Umbilical cord (tissue), 2 donors: ENCODE measurements around the gene CWC22. TPM values are rescaled to one million over a fixed set of nuclear protein-coding genes. Genes with fewer than 3 reads are reported as not detected.

Source experiments
- DNase-seq: peaks from one replicate; pipeline ENCODE4 v3.0.0-alpha.2; 2015; ENCODE audit warnings: low spot score
- total RNA-seq: library from RNA; depleted of rRNA; stranded (reverse); fragments of >200 nt; gene quantifications from one replicate; pipeline ENCODE4 v1.2.3, GENCODE V29; 2014; ENCODE audit warnings: low replicate concordance; ENCODE audit not compliant: insufficient read depth

The CWC22 gene
- total RNA-seq, 1 donor from 2014 or later: 12.0 TPM

GRCh38 chr2:179900655-179901054 is 106.4 kb downstream of the CWC22 start:
- DNase-seq: no peak

- DNase-seq: no peak
Observed at GRCh38 chr2:179899666-179900065, 107.4 kb downstream of the CWC22 start.

GRCh38 chr2:179898873-179899272 is 108.2 kb downstream of the CWC22 start:
- DNase-seq: no peak

Other genes with a start within 250 kb of the CWC22 start
- 0.72 TPM for gene ZNF385B, start 145.7 kb downstream of the CWC22 start, total RNA-seq